DMS153 treated with DMSO at 0.1 percent for 48 hours (cell line): ENCODE data around the gene MYO16.
"Not testable (repeated sequence)": the region's sequence is repeated elsewhere in the genome, so short reads cannot be mapped to it uniquely, and the experiment has no call there.

Experiments
- DNase-seq: peaks from one replicate; lab custom pipeline; 2025; ENCODE audit not compliant: unreplicated experiment; lab: John Stamatoyannopoulos, UW

MYO16 gene

DNA sequence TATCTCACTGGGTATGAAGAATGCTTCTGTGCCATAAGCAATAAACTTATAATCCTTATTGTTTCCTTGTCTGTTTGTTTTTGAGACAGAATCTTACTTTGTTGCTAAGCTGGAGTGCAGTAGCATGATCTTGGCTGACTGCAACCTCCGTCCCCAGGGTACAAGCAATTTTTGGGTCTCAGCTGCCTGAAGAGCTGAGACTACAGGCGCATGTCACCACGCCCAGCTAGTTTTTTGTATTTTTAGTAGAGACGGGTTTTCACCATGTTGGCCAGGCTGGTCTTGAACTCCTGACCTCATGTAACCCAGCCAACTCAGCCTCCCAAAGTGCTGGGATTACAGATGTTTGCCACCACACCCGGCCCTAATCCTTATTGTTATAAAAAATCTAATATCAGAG lies 112.5 kb downstream of the MYO16 start:
- DNase-seq = no peak

DNA sequence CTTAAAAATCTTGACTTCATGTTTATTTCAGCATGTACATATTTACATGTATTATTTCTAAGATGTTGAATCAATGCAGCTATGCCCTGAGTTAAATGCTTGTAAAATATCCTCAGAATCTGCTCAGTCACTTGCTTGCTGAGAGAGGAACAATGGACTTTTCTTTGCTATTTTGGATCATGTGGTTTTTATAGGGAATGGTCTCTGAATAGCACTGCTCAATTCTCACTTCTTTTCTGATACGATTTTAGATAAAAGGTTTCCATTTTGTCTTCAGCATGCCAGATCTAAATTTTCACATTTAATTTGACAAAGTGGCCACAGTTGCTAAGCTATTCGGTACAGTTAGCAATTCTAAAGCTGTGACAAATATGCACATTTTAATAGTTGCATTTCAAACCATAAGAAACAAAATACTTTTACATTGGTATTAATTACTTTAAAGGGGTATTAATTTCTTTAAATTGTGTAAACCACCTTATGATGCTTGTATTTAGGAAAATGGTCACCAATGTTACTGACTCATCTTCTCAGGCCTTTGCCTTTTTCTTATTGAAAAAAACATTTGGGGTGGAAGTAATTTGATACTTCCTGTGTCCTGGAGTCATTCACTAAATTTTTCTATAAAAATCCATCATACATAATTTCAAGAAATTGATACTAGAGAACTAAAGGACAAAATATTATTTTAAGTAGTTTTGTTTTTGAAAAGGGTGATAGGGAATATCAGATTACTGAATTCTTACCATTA lies 113.5 kb downstream of the MYO16 start:
- no peak for DNase-seq

GRCh38 chr13:108743522-108743921 lies 114.1 kb downstream of the MYO16 start:
- DNase-seq = no peak

- DNase-seq = no peak
Measured at GRCh38 chr13:108747843-108748242, 118.4 kb downstream of the MYO16 start.

DNA sequence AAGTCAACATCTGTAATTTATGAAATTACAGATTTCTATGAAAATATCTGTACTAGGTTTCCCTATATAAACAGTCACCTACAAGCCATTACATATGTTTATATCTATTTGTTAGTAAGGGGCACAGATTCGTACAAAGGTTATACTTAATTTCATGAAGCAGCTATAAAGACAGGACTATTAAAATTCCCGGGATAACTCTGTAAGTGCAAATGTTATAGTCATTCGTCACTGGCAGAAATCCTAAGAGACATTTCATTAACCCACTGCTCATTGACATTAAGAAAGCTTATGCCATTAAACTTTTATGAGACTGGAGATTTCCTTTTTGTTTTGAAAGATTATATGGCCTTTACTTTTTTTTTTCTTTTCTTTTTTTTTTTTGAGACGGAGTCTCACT lies 122.9 kb downstream of the MYO16 start:
- no peak for DNase-seq

DNA sequence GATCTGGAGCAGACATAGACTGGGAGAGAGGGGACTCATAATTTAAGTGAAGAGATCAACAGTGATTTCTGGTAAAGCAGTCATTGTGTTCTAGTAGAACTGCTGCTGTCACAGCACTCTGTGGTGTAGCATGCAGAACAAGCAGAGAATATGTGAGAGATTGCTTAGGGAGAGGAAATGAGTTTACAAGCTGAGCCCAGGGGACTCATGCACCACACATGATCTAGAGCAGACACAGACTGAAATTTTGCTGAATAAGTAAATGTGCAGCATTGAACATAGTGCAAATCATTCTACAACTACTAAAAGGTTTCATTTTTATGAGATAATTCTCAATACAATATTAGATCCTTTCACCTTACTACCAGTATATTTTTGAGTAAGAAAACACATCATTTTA lies 125.7 kb downstream of the MYO16 start:
- no peak for DNase-seq

DNA sequence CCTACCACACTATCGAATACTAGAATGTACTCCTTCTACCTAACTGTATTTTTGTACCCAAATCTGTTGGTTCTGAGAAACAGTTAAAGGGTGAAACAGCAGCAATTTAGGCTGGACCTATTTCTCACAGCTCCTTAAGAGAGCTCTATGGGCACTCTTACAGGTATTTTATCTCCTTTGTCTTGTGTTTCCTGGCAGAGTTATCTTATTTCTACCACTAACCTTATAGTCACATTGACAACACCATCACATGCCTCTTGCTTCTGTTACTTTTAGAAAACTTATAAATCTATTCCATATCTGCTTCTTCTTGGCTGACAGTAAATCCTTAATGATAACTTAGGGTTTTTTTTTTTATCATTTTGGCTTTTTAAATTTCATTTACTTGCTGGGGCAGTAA lies 130.7 kb downstream of the MYO16 start:
- DNase-seq = no peak

DNA sequence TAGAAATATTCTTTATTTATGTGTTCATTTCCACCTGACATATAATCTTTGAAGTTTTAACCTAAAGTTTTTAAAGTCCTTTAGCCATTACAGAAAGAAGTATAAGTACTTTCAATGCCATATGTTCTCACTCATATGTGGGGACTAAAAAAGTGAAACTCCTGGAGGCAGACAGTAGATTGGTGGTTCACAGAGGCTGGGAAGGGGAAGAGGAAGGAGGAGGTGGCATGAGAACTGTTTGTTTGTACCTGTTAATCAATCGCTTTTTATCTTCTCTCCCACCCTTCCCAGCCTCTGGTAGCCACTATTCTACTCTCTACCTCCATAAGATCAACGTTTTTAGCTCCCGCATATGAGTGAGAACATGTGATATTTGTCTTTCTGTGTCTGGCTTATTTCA lies 131.1 kb downstream of the MYO16 start:
- DNase-seq = no peak

DNA sequence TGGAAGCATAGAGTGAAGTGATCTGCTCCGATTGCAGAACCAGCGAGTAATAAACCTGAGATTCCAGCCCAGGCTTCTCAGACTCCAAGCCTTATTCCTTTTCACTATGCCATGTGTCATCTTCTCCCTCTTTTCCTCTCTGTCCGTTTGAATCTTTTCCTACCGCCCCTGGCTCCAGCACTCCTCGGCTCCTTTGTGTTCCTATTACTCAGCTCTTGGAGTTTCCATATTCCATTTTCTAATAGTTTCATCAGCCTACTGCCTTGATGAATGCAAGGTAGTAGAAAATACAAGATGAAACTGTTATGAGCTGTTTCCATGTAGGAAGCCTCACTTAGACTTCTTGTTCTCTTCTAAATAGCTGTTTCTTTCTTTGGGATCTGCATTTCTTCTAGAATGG lies 138.6 kb downstream of the MYO16 start:
- DNase-seq = no peak

DNA sequence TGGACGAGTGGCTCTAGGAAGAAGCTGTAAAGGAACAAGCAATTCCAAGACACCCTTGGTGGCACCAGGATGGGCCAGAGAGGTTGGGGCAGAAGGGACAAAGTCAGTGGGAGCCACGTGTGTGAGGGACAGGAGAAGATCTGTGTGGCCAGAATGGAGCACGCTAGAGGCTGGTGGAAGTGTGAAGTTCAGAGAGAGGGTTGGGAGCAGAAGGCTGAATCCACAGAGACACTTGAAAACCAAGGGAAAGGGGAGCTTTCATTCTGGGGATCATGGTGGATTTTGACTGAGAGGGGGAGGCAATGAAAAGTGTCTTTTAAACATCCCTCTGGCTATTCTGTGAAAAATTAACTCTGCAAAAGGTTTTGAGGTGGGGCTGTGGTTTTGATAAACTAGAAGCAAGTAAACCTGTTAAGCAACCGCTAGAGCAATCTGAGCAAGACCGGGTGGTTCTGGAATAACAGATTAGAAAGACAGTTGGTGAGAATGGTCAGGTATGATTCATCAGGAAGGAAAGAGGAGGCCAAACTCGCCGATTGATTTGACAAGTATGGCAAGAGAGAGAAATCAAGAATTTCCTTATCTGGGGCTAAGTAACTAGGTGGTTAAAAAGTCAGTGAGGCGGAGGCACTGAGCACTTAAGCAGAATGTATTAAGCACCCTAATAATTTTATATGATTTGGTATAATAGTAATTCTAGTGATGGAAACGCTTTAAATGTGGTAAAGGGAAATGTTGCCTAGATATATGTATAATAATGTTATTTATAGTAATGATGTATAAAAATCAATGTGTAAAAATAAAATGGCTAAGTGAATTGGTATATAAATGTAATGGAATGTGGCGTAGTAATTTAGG lies 140.0 kb downstream of the MYO16 start:
- no peak for DNase-seq

DNA sequence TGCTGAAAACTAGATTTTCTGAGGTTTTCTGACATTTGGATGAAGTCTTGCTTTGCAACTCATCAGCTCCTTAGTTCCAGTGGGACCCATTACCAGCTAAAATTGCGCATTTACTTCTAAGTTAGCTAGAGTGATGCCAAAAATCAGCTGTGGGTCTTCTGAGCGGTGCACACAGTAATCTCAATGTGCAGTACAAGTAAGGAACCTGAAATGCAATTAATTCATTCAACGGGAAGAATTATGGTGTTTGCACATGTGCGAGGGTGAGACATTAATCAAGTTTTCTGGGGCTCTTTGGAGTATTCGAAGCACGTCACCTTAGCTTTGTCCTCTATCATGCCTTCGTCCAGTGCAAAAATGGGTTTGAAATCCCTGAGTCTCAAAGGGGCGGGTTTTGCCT lies 146.2 kb downstream of the MYO16 start:
- DNase-seq = no peak

DNA sequence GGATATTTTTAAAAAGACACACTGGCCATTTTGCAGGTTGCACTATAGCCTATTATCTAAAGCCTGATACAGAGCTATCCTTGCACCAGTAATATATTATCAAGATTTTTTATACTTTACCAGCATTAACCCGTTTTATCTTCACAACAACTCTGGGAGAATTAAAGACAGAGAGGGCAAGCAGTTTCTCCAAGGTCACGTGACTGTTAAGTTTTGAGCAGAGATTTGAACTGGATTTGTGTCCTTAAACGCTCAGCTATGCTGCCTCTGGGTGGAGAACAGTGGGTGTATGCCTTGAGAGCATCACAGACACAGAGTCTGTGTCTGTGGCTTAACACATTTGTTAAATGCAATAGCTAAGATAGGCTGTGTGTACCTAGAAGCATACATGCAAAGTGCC lies 147.2 kb downstream of the MYO16 start:
- DNase-seq = no peak

GRCh38 chr13:108777421-108778420 lies 148.3 kb downstream of the MYO16 start:
- no peak for DNase-seq

GRCh38 chr13:108779308-108779707 lies 149.9 kb downstream of the MYO16 start:
- DNase-seq = no peak

DNA sequence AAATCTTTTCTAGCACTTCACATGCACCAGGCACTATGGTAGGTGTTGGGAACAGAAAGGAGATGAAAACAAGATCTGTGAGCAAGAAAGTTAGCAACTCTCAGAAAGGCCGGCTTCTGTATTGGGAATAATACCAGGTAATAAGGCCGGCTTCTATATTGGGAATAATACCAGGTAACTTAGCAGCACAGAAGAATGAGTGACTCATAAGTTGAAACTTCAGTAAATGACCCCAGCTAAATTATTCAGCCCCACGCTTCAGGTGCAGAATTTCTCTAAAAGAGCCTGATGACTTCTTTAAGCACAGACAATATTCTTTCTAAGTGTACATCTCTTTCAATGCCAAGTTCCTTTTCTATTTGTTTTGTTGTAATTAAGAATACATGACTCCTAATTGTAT lies 151.3 kb downstream of the MYO16 start:
- DNase-seq = no peak

- no peak for DNase-seq
Measured at GRCh38 chr13:108781312-108781711, 151.9 kb downstream of the MYO16 start.

- DNase-seq = not testable (repeated sequence)
Measured at GRCh38 chr13:108782480-108782879, 153.1 kb downstream of the MYO16 start.

DNA sequence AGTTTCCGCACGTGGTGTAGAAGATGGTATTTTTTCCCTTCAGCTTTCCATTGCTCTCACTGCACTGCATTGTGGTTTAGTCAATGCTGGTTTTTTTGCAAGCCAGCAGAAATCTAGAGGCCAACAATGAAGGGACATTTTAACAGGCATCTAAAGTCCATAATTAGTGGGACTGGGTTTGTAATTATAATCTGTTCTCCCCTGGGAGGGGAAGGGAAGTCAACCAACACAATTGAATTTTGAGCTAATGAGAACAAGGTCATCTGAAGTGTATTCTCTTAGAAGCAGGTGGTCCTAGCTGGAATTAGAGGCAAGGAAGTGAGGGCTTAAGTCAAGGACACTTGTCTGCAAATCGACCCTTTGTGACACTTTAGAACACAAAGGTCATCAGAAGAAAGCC lies 156.4 kb downstream of the MYO16 start:
- DNase-seq = no peak

GRCh38 chr13:108786456-108787200 lies 157.2 kb downstream of the MYO16 start:
- no peak for DNase-seq

DNA sequence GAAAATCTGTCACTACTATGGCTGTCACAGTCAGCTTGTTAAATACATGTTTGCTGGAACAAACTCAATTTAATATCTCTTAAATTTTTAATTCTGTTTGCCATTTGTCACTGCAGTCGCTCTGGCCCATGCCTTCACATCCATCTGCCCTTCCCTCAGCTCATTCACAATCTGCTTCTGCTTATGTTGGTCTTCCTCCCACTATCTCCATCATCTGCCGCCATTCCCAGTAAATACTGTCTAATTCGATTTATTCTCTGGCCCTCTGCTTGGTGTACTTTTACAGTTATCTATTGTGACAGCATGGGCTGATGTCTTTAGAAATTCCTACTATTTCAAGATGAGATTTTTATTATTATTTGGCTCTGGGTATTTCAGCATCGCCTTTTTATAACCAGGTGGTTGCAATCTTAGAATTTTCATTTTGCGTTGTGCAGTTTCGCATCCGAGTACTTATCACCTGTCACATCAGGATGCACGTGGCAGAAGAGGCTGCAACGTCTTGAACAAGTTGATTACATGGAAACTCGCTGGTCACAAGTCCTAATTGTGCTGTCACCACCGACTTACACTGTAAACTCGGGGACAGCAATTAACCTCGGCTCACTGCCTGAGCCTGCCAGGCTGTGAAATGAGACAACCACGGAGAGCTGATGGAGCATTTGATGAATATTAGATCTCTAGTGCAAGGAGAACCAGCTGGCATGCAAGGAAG lies 158.4 kb downstream of the MYO16 start:
- DNase-seq = no peak
